Activated CD8-positive, alpha-beta memory T cell treated with anti-CD3 and anti-CD28 coated beads, Interleukin-2, amount 10 ng/mL, durations not matched to agents 7 days and 5 days (primary cell): ENCODE results near the gene MACROD2. TPM values are rescaled to one million over a fixed set of nuclear protein-coding genes. Genes with fewer than 3 reads are reported as not detected.

ENCODE experiments used
- ATAC-seq: fragments of 150-1000 bp; cut with Tn5 transposase; one replicate; pipeline ENCODE4 v1.10.0; 2021; ENCODE audit warnings: moderate library complexity
- CTCF ChIA-PET: fragments of 350-600 bp; sonication (Branson Sonifier 250); formaldehyde crosslinking; loops from one replicate; lab custom pipeline; 2021; ENCODE audit warnings: antibody characterized with exemption; lab: Charles Lee
- DNase-seq: peaks from one replicate; pipeline ENCODE4 v3.0.0-alpha.2; 2020
- H3K27ac Mint-ChIP-seq: one replicate; pipeline ENCODE4 v1.8.0; 2021; ENCODE audit warnings: mild to moderate bottlenecking, mixed read lengths
- H3K27me3 Mint-ChIP-seq: one replicate; pipeline ENCODE4 v1.8.0; 2021; ENCODE audit warnings: mixed read lengths
- H3K36me3 Mint-ChIP-seq: one replicate; pipeline ENCODE4 v1.8.0; 2021; ENCODE audit warnings: mild to moderate bottlenecking, mixed read lengths
- H3K4me1 Mint-ChIP-seq: one replicate; pipeline ENCODE4 v1.8.0; 2021; ENCODE audit warnings: mixed read lengths
- H3K4me3 Mint-ChIP-seq: one replicate; pipeline ENCODE4 v1.8.0; 2021; ENCODE audit warnings: mild to moderate bottlenecking, moderate library complexity, mixed read lengths
- H3K9me3 Mint-ChIP-seq: one replicate; pipeline ENCODE4 v1.8.0; 2022; ENCODE audit warnings: low read depth, mixed read lengths
- total RNA-seq, 2 experiments: library from RNA; stranded (reverse); gene quantifications; one replicate each; pipeline ENCODE4 v1.2.3, GENCODE V29; 2021

MACROD2 gene
- total RNA-seq, 2 experiments from 2014 or later: not detected

DNA sequence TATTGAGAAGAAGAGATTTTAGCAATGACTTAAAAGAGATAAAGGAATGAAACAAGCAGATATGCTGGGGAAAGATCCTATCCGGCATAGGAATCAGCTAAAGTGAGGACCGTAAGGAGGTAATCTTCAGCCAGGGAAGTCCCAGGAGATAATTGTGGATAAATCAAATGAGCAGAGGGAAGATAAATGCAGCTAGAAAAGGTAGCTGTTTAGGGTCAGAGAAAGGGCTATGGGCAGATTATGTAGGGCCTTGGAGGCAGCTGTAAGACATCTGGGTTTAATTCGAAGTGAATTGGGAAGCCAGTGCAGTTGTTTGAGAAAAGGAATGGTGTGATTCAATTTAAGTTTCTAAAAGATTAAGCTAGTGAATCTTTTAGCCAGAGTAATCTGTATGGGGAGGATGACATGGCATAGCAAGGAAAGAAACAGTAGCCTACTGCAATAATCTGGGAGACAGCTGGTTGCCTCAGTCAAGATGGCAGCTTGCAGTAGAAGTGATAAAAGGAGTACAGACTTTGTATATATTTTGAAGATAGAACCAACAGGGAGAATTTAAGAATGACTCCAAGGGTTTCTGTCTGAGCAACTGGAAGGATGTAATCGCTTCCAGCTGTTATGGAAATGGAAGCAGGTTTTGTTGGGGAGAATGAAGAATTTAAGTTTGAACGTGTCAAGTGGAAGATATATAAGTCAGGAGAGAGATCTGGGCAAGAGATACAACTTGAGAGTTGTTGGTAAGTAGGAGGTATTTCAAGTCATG lies 894.4 kb downstream of the MACROD2 start:
- H3K4me3 Mint-ChIP-seq: no peak overlapping the region
- DNase-seq: no peak
- peaks cover 14% of the 10 kb centered on the region for H3K9me3 Mint-ChIP-seq
- no peaks in the 10 kb centered on the region for H3K4me1 Mint-ChIP-seq
- no peak for ATAC-seq
- H3K36me3 Mint-ChIP-seq: no peaks in the 10 kb centered on the region
- H3K27me3 Mint-ChIP-seq: no peaks in the 10 kb centered on the region
- no peak overlapping the region for H3K27ac Mint-ChIP-seq
- CTCF ChIA-PET: interaction anchor here (1.3 kb wide), 1 partner anchor 12 kb away, joined by 3 read pairs; no protein-coding TSS in a partner anchor

GRCh38 chr20:14890713-14891112 lies 895.4 kb downstream of the MACROD2 start:
- Mint-ChIP-seq H3K4me1 (no peaks in the 10 kb centered on the region), H3K4me3 (no peak overlapping the region), H3K27ac (no peak overlapping the region), H3K36me3 (no peaks in the 10 kb centered on the region), H3K9me3 (peaks cover 19% of the 10 kb centered on the region), H3K27me3 (no peaks in the 10 kb centered on the region)
- CTCF ChIA-PET: no interaction called here
- DNase-seq (no peak), ATAC-seq (no peak)

DNA sequence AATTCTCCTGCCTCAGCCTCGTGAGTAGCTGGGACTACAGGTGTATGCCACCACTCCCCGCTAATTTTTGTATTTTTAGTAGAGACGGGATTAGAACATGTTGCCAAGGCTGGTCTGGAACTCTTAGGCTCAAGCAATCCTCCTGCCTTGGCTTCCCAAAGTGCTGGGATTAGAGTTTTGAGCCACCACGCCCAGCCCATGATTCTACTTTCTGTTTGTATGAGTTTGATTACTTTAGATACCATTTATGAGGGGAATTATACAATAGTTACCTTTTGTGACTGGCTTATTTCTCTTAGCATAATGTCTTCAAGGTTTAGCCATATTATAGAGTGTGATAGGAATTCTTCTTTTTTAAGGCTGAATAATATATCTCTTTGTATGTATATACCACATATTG lies 897.5 kb downstream of the MACROD2 start:
- H3K27me3 Mint-ChIP-seq: no peaks in the 10 kb centered on the region
- no peak overlapping the region for H3K4me3 Mint-ChIP-seq
- peaks cover 14% of the 10 kb centered on the region for H3K9me3 Mint-ChIP-seq
- no peak for ATAC-seq
- CTCF ChIA-PET: no interaction called here
- no peak overlapping the region for H3K27ac Mint-ChIP-seq
- H3K4me1 Mint-ChIP-seq: no peaks in the 10 kb centered on the region
- no peaks in the 10 kb centered on the region for H3K36me3 Mint-ChIP-seq
- DNase-seq: no peak

- CTCF ChIA-PET: no interaction called here
- no peak overlapping the region for H3K4me3 Mint-ChIP-seq
- H3K27me3 Mint-ChIP-seq: no peaks in the 10 kb centered on the region
- peaks cover 15% of the 10 kb centered on the region for H3K9me3 Mint-ChIP-seq
- H3K27ac Mint-ChIP-seq: no peak overlapping the region
- ATAC-seq: no peak
- DNase-seq: no peak
- H3K4me1 Mint-ChIP-seq: no peaks in the 10 kb centered on the region
- H3K36me3 Mint-ChIP-seq: no peaks in the 10 kb centered on the region
Observed at GRCh38 chr20:14896569-14896968, 901.3 kb downstream of the MACROD2 start.

GRCh38 chr20:14897608-14898007 lies 902.3 kb downstream of the MACROD2 start:
- H3K27me3 Mint-ChIP-seq: no peaks in the 10 kb centered on the region
- no peak overlapping the region for H3K4me3 Mint-ChIP-seq
- H3K27ac Mint-ChIP-seq: no peak overlapping the region
- CTCF ChIA-PET: no interaction called here
- H3K4me1 Mint-ChIP-seq: no peaks in the 10 kb centered on the region
- DNase-seq: no peak
- H3K36me3 Mint-ChIP-seq: no peaks in the 10 kb centered on the region
- peaks cover 15% of the 10 kb centered on the region for H3K9me3 Mint-ChIP-seq
- ATAC-seq: no peak

- Mint-ChIP-seq H3K27me3 (no peaks in the 10 kb centered on the region), H3K9me3 (peaks cover 10% of the 10 kb centered on the region), H3K4me3 (no peak overlapping the region), H3K36me3 (no peaks in the 10 kb centered on the region), H3K27ac (no peak overlapping the region), H3K4me1 (no peaks in the 10 kb centered on the region)
- DNase-seq (no peak), ATAC-seq (no peak)
- CTCF ChIA-PET: no interaction called here
Observed at GRCh38 chr20:14902432-14903089, 907.2 kb downstream of the MACROD2 start.

- Mint-ChIP-seq H3K36me3 (no peaks in the 10 kb centered on the region), H3K4me3 (no peak overlapping the region), H3K27ac (no peak overlapping the region), H3K9me3 (peaks cover 9% of the 10 kb centered on the region), H3K27me3 (no peaks in the 10 kb centered on the region), H3K4me1 (no peaks in the 10 kb centered on the region)
- DNase-seq (no peak), ATAC-seq (no peak)
- CTCF ChIA-PET: no interaction called here
Observed at GRCh38 chr20:14906908-14907434, 911.7 kb downstream of the MACROD2 start.

DNA sequence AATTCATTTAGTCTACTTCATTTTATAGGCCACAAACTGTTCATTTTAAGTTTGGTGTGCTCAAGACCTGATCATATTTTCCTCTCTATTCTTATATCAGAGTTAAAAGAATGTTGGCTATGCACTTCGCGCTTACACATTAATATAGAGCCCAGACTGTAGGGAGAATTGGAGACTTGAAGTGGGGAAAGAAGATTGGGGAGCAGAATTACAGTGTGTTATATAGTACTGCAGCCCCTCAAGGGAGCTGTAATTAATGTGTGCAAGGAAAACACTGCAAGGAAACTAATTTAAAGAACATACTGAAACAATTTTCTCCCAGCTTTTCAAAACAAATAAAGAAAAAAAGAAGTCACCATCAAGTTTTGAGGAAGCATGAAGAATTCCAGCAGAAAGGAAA lies 914.8 kb downstream of the MACROD2 start:
- Mint-ChIP-seq H3K27me3 (no peaks in the 10 kb centered on the region), H3K27ac (no peak overlapping the region), H3K9me3 (peaks cover 17% of the 10 kb centered on the region), H3K4me3 (no peak overlapping the region), H3K36me3 (no peaks in the 10 kb centered on the region), H3K4me1 (no peaks in the 10 kb centered on the region)
- ATAC-seq (no peak), DNase-seq (no peak)
- CTCF ChIA-PET: no interaction called here

GRCh38 chr20:14913896-14914620 lies 918.7 kb downstream of the MACROD2 start:
- no peak overlapping the region for H3K4me3 Mint-ChIP-seq
- peaks cover 20% of the 10 kb centered on the region for H3K9me3 Mint-ChIP-seq
- H3K27ac Mint-ChIP-seq: no peak overlapping the region
- ATAC-seq (no peak), DNase-seq (no peak)
- H3K4me1 Mint-ChIP-seq: no peaks in the 10 kb centered on the region
- H3K27me3 Mint-ChIP-seq: no peaks in the 10 kb centered on the region
- CTCF ChIA-PET: no interaction called here
- H3K36me3 Mint-ChIP-seq: peaks cover 1% of the 10 kb centered on the region

DNA sequence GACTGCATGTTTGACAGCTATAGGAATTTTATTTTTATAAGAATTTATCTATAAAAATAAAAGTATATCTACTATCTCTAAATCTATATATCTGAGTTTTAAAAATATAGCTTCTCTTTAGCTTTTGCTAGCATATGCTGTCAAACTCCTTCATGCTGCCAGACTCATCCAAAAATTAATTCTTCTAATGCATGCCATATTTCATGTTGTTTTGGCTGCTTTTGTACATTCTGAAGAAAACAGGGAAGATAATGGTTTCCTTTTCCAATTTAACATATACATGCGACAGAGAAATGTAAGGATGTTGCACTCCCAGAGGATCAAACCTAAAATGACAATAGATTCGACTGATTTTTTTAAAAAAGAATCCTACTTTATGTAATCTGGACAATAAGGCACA lies 919.3 kb downstream of the MACROD2 start:
- no peak overlapping the region for H3K27ac Mint-ChIP-seq
- DNase-seq: no peak
- no peak overlapping the region for H3K4me3 Mint-ChIP-seq
- no peak for ATAC-seq
- no peaks in the 10 kb centered on the region for H3K4me1 Mint-ChIP-seq
- peaks cover 1% of the 10 kb centered on the region for H3K36me3 Mint-ChIP-seq
- CTCF ChIA-PET: no interaction called here
- H3K27me3 Mint-ChIP-seq: no peaks in the 10 kb centered on the region
- H3K9me3 Mint-ChIP-seq: peaks cover 19% of the 10 kb centered on the region

DNA sequence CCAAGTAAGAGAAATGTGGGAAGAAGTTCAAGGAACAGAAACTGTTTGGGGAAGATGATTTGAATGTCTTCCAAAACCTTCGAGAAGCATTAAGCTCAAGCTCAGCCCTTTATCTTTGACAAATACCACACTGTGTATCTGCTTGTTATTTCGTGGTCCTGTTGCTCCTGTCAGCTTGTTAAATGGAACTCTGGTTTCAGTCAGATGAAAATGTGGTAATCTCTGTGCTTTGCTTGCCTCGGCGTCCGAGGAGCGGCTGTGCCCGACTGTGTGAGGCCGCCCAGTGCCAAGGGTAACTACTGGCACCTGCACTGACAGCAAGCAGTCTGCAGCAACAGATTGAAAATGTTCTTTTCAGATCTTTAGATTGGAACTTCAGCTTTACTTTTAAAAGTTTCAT lies 920.0 kb downstream of the MACROD2 start:
- H3K4me3 Mint-ChIP-seq: no peak overlapping the region
- peaks cover 1% of the 10 kb centered on the region for H3K36me3 Mint-ChIP-seq
- H3K9me3 Mint-ChIP-seq: peaks cover 19% of the 10 kb centered on the region
- CTCF ChIA-PET: no interaction called here
- no peak for DNase-seq
- no peak for ATAC-seq
- no peaks in the 10 kb centered on the region for H3K27me3 Mint-ChIP-seq
- no peaks in the 10 kb centered on the region for H3K4me1 Mint-ChIP-seq
- H3K27ac Mint-ChIP-seq: no peak overlapping the region

- H3K4me1 Mint-ChIP-seq: no peaks in the 10 kb centered on the region
- H3K36me3 Mint-ChIP-seq: peaks cover 1% of the 10 kb centered on the region
- H3K27ac Mint-ChIP-seq: no peak overlapping the region
- H3K27me3 Mint-ChIP-seq: no peaks in the 10 kb centered on the region
- ATAC-seq: no peak
- H3K9me3 Mint-ChIP-seq: peaks cover 19% of the 10 kb centered on the region
- DNase-seq: no peak
- H3K4me3 Mint-ChIP-seq: no peak overlapping the region
- CTCF ChIA-PET: no interaction called here
Observed at GRCh38 chr20:14916360-14916920, 921.1 kb downstream of the MACROD2 start.

DNA sequence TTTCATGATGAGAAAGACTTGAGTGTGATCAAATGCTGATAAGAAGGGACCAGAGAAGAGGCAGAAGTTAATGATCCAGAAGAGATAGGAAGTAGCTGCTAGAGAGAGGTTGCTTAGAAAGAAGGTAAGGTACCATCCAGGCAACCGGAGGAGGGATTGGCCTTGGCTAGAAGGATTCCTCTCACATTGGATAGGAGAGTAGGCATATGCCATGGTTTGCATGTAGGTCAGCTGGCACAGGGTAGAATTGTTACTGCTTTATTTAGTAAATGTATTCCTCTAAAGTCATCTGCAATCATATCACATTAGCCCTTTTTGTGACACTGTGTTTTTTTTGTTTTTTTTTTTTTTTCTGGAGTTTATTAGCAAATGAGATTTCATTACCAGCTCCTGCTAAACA lies 923.0 kb downstream of the MACROD2 start:
- H3K27me3 Mint-ChIP-seq: no peaks in the 10 kb centered on the region
- CTCF ChIA-PET: no interaction called here
- H3K4me3 Mint-ChIP-seq: no peak overlapping the region

More for the DNA sequence above, 923.0 kb downstream of the MACROD2 start:
- peaks cover 14% of the 10 kb centered on the region for H3K9me3 Mint-ChIP-seq
- no peak for DNase-seq
- peaks cover 1% of the 10 kb centered on the region for H3K36me3 Mint-ChIP-seq
- H3K27ac Mint-ChIP-seq: no peak overlapping the region
- H3K4me1 Mint-ChIP-seq: no peaks in the 10 kb centered on the region
- ATAC-seq: no peak
